ENCODE results near the gene CHD3.

CHD3 gene

GRCh38 chr17:7864995-7865650, 23.5 kb upstream of the CHD3 start:
- no peak for TF ChIP-seq CTCF (IDR thresholded peaks at IDR 0.05)

- no peak for TF ChIP-seq CTCF (IDR thresholded peaks at IDR 0.05)
Measured at GRCh38 chr17:7867881-7868329, 20.7 kb upstream of the CHD3 start.

DNA sequence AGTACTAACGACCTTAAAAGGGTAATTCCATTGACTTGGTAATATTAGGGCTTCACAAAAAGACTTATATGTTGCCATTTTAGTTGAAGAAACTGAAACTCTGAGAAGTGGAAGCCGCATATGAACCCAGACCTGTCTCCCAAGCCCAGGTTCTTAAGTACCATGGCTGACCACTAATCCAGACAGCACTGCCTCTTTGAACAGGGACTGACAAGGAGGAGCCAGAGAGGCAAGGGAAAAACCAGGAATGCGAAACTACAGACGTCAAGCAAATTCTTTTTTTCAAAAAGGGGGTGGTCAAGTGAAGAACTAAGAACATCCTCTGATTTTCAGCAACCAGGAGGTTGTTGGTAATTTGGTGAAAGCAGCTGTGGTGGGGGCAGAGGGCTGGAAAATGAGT, 15.5 kb upstream of the CHD3 start:
- TF ChIP-seq CTCF (IDR thresholded peaks at IDR 0.05): no peak

DNA sequence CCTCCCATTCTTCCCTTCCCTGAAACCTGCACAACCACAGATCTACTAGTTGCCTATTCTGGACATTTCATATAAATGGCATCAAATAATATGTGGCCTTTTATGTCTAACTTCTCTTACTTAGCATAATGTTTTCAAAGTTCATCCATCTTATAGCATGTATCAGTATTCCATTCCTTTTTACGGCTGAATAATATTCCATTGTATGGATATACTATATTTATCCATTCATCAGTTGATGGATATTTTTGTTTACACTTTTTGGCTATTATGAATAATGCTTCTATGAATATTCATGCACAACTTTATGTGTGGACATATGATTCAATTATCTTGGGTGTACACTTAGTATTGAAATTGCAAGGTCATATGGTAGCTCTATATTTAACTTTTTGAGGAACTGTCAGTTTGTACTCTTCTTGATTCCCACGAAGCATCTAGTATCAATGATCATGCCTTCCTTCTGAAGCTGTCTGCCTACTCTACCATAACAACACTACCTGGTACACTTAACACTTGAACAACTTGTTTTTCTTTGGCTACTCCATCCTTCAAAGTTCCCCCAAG, 12.7 kb upstream of the CHD3 start:
- no peak for TF ChIP-seq CTCF (IDR thresholded peaks at IDR 0.05)

GRCh38 chr17:7878234-7878633, 10.4 kb upstream of the CHD3 start:
- no peak for TF ChIP-seq CTCF (IDR thresholded peaks at IDR 0.05)

DNA sequence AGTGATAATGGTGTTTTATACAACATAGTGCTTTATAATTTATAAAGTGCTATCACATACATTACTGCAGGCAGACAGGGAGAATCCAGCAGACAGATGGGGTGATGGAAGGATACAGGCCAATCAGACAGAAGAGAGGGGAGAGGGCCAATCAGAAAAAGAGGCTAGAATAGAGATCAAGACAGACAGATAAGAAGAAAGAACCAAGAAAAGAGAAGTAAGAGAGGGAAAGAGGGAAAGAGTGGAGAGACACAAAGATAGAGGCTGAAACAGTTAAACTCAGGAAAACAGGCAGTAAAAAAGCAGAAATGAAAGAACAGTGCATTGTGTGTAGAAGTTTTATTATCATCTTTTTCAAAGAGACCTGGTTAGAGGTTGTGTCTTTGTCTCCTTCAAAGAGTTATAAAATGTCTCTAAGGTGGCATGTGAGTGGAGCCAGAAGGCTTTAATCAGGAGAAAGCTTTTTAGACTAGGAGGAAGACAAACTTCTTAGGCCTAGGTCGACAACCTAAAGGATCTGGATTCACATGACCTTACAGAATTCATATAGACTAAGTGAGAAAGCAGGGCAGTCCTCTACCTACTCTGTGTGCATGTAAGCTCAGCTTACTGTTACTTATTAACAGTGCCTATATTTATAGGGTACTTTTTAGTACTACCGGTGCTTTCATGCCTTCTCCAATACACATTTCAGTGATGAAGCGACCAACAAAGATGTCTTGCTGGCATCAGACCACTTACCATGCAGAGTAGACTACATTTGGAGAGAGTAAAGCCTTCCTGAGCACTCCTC, 8.3 kb upstream of the CHD3 start:
- TF ChIP-seq CTCF (IDR thresholded peaks at IDR 0.05): no peak

DNA sequence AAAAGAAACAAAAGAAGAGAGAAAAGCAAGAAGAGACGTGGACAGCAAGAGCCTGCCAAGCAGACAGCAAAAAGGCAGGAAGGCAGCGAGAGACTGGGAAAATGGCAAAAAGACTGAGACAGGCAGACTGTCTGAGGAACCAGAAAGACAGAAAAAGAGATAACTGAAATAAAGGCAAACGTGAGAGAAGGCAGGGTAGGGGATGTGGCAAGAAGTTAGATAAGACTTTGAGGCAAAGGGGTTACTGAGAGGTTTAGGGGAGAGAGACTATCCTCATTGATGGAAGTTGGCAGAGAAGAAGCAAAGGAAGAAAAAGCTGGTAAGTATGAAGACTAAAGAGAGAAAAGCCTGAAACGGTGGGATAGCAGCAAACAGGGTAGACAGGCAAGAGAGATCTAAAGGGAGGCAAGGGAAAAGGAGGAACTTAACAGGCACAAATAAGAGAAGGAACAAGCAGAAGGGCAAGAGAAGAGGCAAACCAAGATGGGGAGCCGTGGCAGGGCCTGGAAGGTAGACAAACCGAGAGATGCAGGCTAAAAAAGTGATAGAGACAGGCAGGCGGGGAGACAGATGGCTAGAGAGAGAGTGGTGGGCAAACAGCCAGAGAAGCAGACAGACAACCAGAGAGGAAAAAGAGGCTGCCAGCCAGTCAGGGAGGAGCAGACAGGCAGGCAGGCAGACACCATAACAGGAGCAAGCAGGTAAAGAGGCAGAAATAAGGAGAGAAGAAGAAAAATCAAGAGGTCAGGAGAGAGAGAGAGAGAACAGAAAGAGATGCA, 7.1 kb upstream of the CHD3 start:
- TF ChIP-seq CTCF (IDR thresholded peaks at IDR 0.05): no peak
